Measurements from ENCODE around the gene KCTD21.
A peak's percentile ranks its signal among the peaks of the same experiment; 100 is the strongest.

Gene KCTD21

GRCh38 chr11:78150754-78151153 lies 37.7 kb downstream of the KCTD21 start:
- H3K27me3 Mint-ChIP-seq, result no peaks in the 10 kb centered on the region
- ATAC-seq (no peak), DNase-seq (no peak)
- H3K27ac Mint-ChIP-seq, result peak overlapping the region in 1 of 2 donors; percentile 21
- no peaks in the 10 kb centered on the region for H3K4me1 Mint-ChIP-seq
- H3K9me3 Mint-ChIP-seq, result no peaks in the 10 kb centered on the region
- no peak overlapping the region for H3K4me3 Mint-ChIP-seq

- DNase-seq, result no peak
- H3K4me1 Mint-ChIP-seq, result no peaks in the 10 kb centered on the region
- no peaks in the 10 kb centered on the region for H3K9me3 Mint-ChIP-seq
- peak overlapping the region in 1 of 2 donors; percentile 21 for H3K27ac Mint-ChIP-seq
- no peak overlapping the region for H3K4me3 Mint-ChIP-seq
- H3K27me3 Mint-ChIP-seq, result no peaks in the 10 kb centered on the region
- ATAC-seq, result no peak
Measured at GRCh38 chr11:78150346-78150745, 38.1 kb downstream of the KCTD21 start.

GRCh38 chr11:78149646-78150045 lies 38.8 kb downstream of the KCTD21 start:
- Mint-ChIP-seq H3K27me3 (no peaks in the 10 kb centered on the region), H3K4me1 (no peaks in the 10 kb centered on the region), H3K4me3 (no peak overlapping the region), H3K27ac (no peak overlapping the region), H3K9me3 (no peaks in the 10 kb centered on the region)
- ATAC-seq (no peak), DNase-seq (no peak)

GRCh38 chr11:78147807-78148206 lies 40.6 kb downstream of the KCTD21 start:
- no peaks in the 10 kb centered on the region for H3K9me3 Mint-ChIP-seq

GRCh38 chr11:78145511-78146025 lies 42.9 kb downstream of the KCTD21 start:
- Mint-ChIP-seq H3K27ac (no peak overlapping the region), H3K27me3 (no peaks in the 10 kb centered on the region), H3K9me3 (no peaks in the 10 kb centered on the region), H3K4me1 (peaks cover 6% of the 10 kb centered on the region), H3K4me3 (no peak overlapping the region)
- ATAC-seq, result no peak
- no peak for DNase-seq

More at GRCh38 chr11:78147807-78148206, 40.6 kb downstream of the KCTD21 start:
- DNase-seq (no peak), ATAC-seq (no peak)
- Mint-ChIP-seq H3K4me3 (no peak overlapping the region), H3K27me3 (no peaks in the 10 kb centered on the region), H3K27ac (no peak overlapping the region), H3K4me1 (no peaks in the 10 kb centered on the region)

- Mint-ChIP-seq H3K9me3 (no peaks in the 10 kb centered on the region), H3K4me1 (peaks cover 36% of the 10 kb centered on the region), H3K27me3 (no peaks in the 10 kb centered on the region)
Measured at GRCh38 chr11:78140392-78141077, 47.9 kb downstream of the KCTD21 start.

GRCh38 chr11:78139422-78140391 lies 48.7 kb downstream of the KCTD21 start, which contains the start of gene ALG8:
ALG8 (minus strand) TSS chr11:78139626; CDS start chr11:78139588, 38 bp downstream.
- H3K4me1 Mint-ChIP-seq, result peaks cover 39% of the 10 kb centered on the region
- ATAC-seq (peak; percentile 97), DNase-seq (peak; percentile 93 to 98)
- H3K27ac Mint-ChIP-seq, result peak within 1 kb of the TSS; percentile 96
- peaks cover 0 to 2% of the 10 kb centered on the region in 2 donors for H3K9me3 Mint-ChIP-seq
- H3K27me3 Mint-ChIP-seq, result no peaks in the 10 kb centered on the region
- peak within 1 kb of the TSS; percentile 90 to 93 for H3K4me3 Mint-ChIP-seq

More at GRCh38 chr11:78140392-78141077, 47.9 kb downstream of the KCTD21 start:
- no peak overlapping the region for H3K27ac Mint-ChIP-seq
- ATAC-seq, result no peak
- peak in 1 of 2 donors; percentile 14 for DNase-seq
- peak overlapping the region; percentile 51 to 73 for H3K4me3 Mint-ChIP-seq

- ATAC-seq (peak; percentile 51), DNase-seq (peak; percentile 20 to 32)
- H3K27me3 Mint-ChIP-seq, result no peaks in the 10 kb centered on the region
- peak overlapping the region; percentile 96 for H3K27ac Mint-ChIP-seq
- H3K9me3 Mint-ChIP-seq, result peaks cover 0 to 4% of the 10 kb centered on the region in 2 donors
- peak overlapping the region; percentile 90 to 93 for H3K4me3 Mint-ChIP-seq
- H3K4me1 Mint-ChIP-seq, result peaks cover 42% of the 10 kb centered on the region
Measured at GRCh38 chr11:78138694-78139421, 49.6 kb downstream of the KCTD21 start.

GRCh38 chr11:78138291-78138690 lies 50.1 kb downstream of the KCTD21 start:
- ATAC-seq (no peak), DNase-seq (no peak)
- H3K4me1 Mint-ChIP-seq, result peaks cover 42% of the 10 kb centered on the region
- H3K4me3 Mint-ChIP-seq, result peak overlapping the region; percentile 90 to 93
- H3K9me3 Mint-ChIP-seq, result peaks cover 0 to 4% of the 10 kb centered on the region in 2 donors
- no peaks in the 10 kb centered on the region for H3K27me3 Mint-ChIP-seq
- peak overlapping the region; percentile 85 to 91 for H3K27ac Mint-ChIP-seq

- DNase-seq (no peak), ATAC-seq (no peak)
- H3K4me1 Mint-ChIP-seq, result peaks cover 27% of the 10 kb centered on the region
- peak overlapping the region in 1 of 2 donors; percentile 9 for H3K27ac Mint-ChIP-seq
- peaks cover 0 to 4% of the 10 kb centered on the region in 2 donors for H3K9me3 Mint-ChIP-seq
- no peaks in the 10 kb centered on the region for H3K27me3 Mint-ChIP-seq
- H3K4me3 Mint-ChIP-seq, result no peak overlapping the region
Measured at GRCh38 chr11:78132475-78132874, 56.0 kb downstream of the KCTD21 start.

- DNase-seq (no peak), ATAC-seq (no peak)
- Mint-ChIP-seq H3K27ac (peak overlapping the region in 1 of 2 donors; percentile 0), H3K4me3 (no peak overlapping the region), H3K4me1 (peaks cover 21% of the 10 kb centered on the region), H3K27me3 (no peaks in the 10 kb centered on the region), H3K9me3 (peaks cover 0 to 4% of the 10 kb centered on the region in 2 donors)
Measured at GRCh38 chr11:78131956-78132355, 56.5 kb downstream of the KCTD21 start.

GRCh38 chr11:78127403-78127802 lies 61.0 kb downstream of the KCTD21 start:
- no peak for DNase-seq
- Mint-ChIP-seq H3K27me3 (no peaks in the 10 kb centered on the region), H3K4me3 (no peak overlapping the region), H3K9me3 (no peaks in the 10 kb centered on the region), H3K4me1 (peaks cover 7% of the 10 kb centered on the region), H3K27ac (no peak overlapping the region)
- ATAC-seq, result no peak

Data from stimulated activated naive CD8-positive, alpha-beta T cell treated with anti-CD3 and anti-CD28 coated beads, Interleukin-15, amount 100 ng/mL, for 72 hours (primary cell).